ENCODE results near the gene BCAR3.

BCAR3 gene

DNA sequence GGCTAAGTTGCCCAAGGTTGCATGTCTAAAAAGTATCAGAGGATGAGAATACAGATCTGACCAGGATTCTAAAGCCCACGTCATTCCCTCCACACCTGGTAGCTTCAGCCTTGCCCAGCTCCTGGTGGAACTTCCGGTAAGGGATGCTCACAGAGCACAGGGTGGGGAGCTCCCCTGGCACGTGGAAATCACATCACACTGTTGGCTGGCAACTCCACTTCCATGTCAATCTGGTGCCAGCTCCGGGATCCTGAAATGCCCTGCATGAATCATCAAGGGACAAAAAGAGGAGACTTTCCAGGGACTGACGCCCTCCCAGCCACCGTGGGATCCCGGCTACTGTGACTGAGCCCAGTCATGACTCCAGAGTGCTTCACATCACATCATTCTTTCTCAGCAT is 12.4 kb upstream of the BCAR3 start:
- Histone ChIP-seq H3K27ac (ENCODE audit: low read depth, low read length) (no peak overlapping the region), H3K9me3 (ENCODE audit: low read length) (no peaks in the 10 kb centered on the region)

DNA sequence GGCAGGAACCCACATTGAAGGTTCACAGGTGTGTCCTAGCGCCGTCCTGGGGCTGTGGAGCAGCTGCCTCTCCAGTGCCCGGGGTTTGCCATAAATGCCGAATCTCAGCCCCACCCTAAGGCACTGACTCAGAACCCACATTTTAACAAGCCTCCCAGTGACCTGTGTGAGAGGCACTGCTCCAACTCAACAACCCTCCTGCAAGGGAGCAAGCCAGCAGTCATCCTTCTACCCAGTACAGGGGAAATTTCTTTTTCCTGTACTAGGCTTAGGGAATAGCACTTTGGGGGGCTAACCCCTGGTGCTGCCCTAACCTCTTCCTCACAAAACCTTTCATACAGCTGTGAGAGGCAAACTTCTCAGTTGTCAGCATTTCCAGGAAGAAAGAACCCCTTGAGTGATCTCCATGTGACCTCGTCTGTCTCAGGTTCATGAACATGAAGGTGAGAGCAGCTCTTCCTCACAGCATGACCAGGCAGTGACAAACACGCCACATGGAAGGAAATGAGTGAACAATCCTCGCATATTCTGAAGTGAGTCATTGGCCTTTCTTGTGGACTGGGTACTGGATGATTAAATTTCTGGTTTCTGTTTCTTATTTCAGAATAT is 11.4 kb upstream of the BCAR3 start:
- H3K4me1 ChIP-seq (ENCODE audit: insufficient read depth, low read length) = peaks cover 19% of the 10 kb centered on the region
- no peak overlapping the region for H3K27ac ChIP-seq (ENCODE audit: low read depth, low read length)
- no peaks in the 10 kb centered on the region for H3K9me3 ChIP-seq (ENCODE audit: low read length)
- no peaks in the 10 kb centered on the region for H3K36me3 ChIP-seq (ENCODE audit: insufficient read depth, low read length)
- H3K9ac ChIP-seq (ENCODE audit: low read length) = no peak overlapping the region
- no peaks in the 10 kb centered on the region for H3K27me3 ChIP-seq (ENCODE audit: control insufficient read depth in 1 of 2, insufficient read depth in 2 of 2, low read length in 2 of 2)
- no peak overlapping the region for H3K4me3 ChIP-seq (ENCODE audit: low read depth in 1 of 2, low read length in 2 of 2)

More for the DNA sequence above, 12.4 kb upstream of the BCAR3 start:
- Histone ChIP-seq H3K4me1 (ENCODE audit: insufficient read depth, low read length) (peaks cover 19% of the 10 kb centered on the region), H3K27me3 (ENCODE audit: control insufficient read depth in 1 of 2, insufficient read depth in 2 of 2, low read length in 2 of 2) (no peaks in the 10 kb centered on the region), H3K4me3 (ENCODE audit: low read depth in 1 of 2, low read length in 2 of 2) (no peak overlapping the region), H3K36me3 (ENCODE audit: insufficient read depth, low read length) (no peaks in the 10 kb centered on the region), H3K9ac (ENCODE audit: low read length) (no peak overlapping the region)

DNA sequence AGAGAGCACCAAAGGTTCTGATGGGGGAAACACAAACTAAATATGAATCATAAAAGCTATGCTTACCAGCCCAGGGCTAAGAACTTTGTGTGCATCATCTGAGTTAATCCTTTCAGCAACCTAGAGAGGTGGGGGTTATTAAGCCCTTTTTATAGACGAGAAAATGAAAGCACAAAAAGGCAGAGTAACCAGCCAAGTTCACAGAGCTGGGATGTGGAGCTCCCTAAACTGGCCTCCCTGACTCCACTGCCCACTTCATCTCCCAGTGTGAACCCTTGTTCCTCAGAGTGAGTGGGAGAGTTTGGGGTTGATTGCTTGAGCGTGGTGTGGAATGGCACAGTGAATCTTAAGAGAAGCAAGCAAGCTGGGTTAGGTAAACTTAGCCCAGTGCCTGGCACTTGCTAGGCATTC is 10.8 kb upstream of the BCAR3 start:
- H3K9me3 ChIP-seq (ENCODE audit: low read length) = no peaks in the 10 kb centered on the region
- H3K4me1 ChIP-seq (ENCODE audit: insufficient read depth, low read length) = peaks cover 19% of the 10 kb centered on the region
- H3K9ac ChIP-seq (ENCODE audit: low read length) = no peak overlapping the region
- no peaks in the 10 kb centered on the region for H3K27me3 ChIP-seq (ENCODE audit: control insufficient read depth in 1 of 2, insufficient read depth in 2 of 2, low read length in 2 of 2)
- H3K27ac ChIP-seq (ENCODE audit: low read depth, low read length) = peak overlapping the region; percentile 23
- H3K36me3 ChIP-seq (ENCODE audit: insufficient read depth, low read length) = no peaks in the 10 kb centered on the region
- no peak overlapping the region for H3K4me3 ChIP-seq (ENCODE audit: low read depth in 1 of 2, low read length in 2 of 2)

DNA sequence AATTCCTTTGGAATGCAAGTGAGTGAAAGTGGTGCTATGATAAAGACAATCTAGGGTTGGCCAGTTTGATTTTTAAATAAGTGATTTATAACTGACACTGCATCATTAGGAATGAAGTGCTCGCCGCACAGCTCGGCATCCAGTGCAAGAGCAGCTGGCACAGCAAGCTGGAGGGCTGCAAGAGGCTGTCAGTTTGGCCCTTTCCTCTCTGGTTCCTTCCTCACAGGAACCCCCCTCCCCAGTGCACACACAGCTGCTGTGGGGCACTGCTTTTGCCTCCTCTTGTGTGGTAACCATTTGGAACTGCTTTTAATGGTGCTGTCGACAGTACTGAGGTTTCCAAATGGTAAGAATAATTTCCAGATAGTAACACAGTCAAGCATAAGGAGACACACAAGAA is 10.4 kb upstream of the BCAR3 start:
- H3K27ac ChIP-seq (ENCODE audit: low read depth, low read length) = peak overlapping the region; percentile 23
- H3K9ac ChIP-seq (ENCODE audit: low read length) = no peak overlapping the region
- H3K9me3 ChIP-seq (ENCODE audit: low read length) = no peaks in the 10 kb centered on the region
- no peaks in the 10 kb centered on the region for H3K36me3 ChIP-seq (ENCODE audit: insufficient read depth, low read length)
- H3K4me3 ChIP-seq (ENCODE audit: low read depth in 1 of 2, low read length in 2 of 2) = no peak overlapping the region
- H3K4me1 ChIP-seq (ENCODE audit: insufficient read depth, low read length) = peaks cover 19% of the 10 kb centered on the region
- H3K27me3 ChIP-seq (ENCODE audit: control insufficient read depth in 1 of 2, insufficient read depth in 2 of 2, low read length in 2 of 2) = no peaks in the 10 kb centered on the region

DNA sequence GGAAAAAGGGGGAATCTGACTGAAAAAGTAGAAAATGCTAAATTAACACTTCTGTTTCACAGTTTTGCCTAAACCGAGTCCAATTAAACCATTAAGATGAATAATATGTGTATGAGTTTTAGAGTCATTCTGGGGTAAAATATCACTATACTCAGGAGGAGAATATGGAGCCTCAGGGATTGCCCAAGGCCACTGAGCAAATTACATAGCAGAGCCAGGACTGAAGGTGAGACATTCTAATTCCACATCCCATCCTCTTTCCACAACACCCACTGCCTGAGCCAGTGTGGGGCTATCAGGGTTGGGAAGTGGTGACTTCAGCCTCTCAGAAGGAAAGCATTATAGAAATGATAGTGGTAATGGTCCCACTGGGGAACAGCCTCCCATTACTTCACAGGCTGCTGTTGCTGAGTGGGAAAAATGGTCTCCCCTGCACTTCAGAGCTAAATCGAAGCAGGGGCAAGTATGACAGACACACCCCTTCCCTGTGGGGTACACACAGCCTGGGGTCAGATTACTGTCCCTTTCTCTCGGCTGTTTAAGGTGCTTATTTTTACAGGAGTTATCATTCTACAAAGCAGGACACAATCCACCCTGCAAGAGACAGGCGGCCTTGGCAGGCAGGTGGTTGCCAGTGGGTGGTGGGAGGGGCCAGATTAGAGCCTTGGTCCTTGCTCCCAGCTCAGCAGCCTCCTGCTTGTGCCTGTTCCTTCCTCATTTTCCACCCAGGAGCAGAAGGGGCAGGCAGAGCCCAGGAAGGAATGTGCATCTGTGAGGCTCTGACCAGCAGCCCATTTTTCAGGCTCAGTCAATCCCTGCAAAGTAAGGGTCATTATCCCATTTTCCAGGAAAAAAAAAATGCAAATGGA is 9.5 kb upstream of the BCAR3 start:
- no peaks in the 10 kb centered on the region for H3K9me3 ChIP-seq (ENCODE audit: low read length)
- H3K4me1 ChIP-seq (ENCODE audit: insufficient read depth, low read length) = peaks cover 19% of the 10 kb centered on the region
- H3K36me3 ChIP-seq (ENCODE audit: insufficient read depth, low read length) = no peaks in the 10 kb centered on the region
- no peak overlapping the region for H3K27ac ChIP-seq (ENCODE audit: low read depth, low read length)
- H3K9ac ChIP-seq (ENCODE audit: low read length) = no peak overlapping the region
- no peak overlapping the region for H3K4me3 ChIP-seq (ENCODE audit: low read depth in 1 of 2, low read length in 2 of 2)
- no peaks in the 10 kb centered on the region for H3K27me3 ChIP-seq (ENCODE audit: control insufficient read depth in 1 of 2, insufficient read depth in 2 of 2, low read length in 2 of 2)

DNA sequence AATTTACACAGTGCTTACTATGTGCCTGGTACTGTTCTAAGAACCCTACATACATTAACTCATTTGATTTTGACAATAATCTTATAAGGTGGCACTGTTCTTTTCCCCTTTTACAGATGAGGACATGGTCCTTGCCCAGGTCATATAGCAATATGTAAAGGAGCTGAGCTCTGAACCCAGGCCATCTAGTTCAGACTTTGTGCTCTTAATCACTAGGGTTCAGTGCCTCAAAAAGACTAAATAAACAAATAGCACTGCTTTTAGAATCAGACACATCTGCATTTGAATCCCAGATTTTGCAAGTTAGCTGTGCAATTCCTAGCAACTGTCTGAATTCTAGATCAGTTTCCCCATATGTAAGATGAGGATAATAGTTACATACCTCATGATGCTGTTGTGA is 8.7 kb upstream of the BCAR3 start:
- Histone ChIP-seq H3K36me3 (ENCODE audit: insufficient read depth, low read length) (no peaks in the 10 kb centered on the region), H3K27ac (ENCODE audit: low read depth, low read length) (no peak overlapping the region), H3K4me3 (ENCODE audit: low read depth in 1 of 2, low read length in 2 of 2) (no peak overlapping the region), H3K9ac (ENCODE audit: low read length) (no peak overlapping the region), H3K4me1 (ENCODE audit: insufficient read depth, low read length) (peaks cover 19% of the 10 kb centered on the region), H3K27me3 (ENCODE audit: control insufficient read depth in 1 of 2, insufficient read depth in 2 of 2, low read length in 2 of 2) (no peaks in the 10 kb centered on the region), H3K9me3 (ENCODE audit: low read length) (no peaks in the 10 kb centered on the region)

DNA sequence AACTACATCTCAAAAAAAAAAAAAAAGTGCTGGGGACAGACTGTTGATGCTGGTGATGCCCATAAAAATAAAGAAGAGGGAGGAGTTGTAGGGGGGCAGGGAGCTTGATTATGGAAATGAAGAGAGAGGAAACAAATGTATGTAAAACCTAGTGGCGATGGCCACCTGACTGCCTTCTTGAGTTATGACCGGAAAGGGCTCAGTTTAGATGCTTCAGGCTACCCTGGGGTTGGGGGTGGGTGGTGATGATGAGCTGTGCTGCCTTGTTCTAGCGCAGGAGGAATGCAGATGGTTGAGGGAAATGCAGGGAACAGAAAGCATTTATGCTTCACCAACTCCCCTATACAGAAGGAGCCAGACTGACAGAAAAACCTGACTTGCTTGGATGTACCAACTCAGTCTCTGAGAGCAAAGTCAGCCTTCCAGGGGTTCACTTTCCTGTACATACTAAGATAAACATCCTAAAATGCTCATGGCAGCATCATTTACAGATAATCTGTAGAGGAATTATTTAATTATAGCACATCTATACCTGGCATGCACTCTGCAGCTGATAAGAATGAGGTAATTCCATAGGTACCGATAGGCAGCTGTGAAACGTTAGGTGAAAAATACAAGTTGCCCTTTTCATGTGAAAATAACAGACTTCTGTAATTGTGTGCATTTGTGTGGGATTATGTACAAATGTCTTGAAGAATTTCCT is 8.0 kb upstream of the BCAR3 start:
- H3K4me3 ChIP-seq (ENCODE audit: low read depth in 1 of 2, low read length in 2 of 2) = no peak overlapping the region
- no peaks in the 10 kb centered on the region for H3K27me3 ChIP-seq (ENCODE audit: control insufficient read depth in 1 of 2, insufficient read depth in 2 of 2, low read length in 2 of 2)
- no peaks in the 10 kb centered on the region for H3K9me3 ChIP-seq (ENCODE audit: low read length)
- no peak overlapping the region for H3K27ac ChIP-seq (ENCODE audit: low read depth, low read length)
- no peaks in the 10 kb centered on the region for H3K36me3 ChIP-seq (ENCODE audit: insufficient read depth, low read length)
- peaks cover 19% of the 10 kb centered on the region for H3K4me1 ChIP-seq (ENCODE audit: insufficient read depth, low read length)
- no peak overlapping the region for H3K9ac ChIP-seq (ENCODE audit: low read length)

DNA sequence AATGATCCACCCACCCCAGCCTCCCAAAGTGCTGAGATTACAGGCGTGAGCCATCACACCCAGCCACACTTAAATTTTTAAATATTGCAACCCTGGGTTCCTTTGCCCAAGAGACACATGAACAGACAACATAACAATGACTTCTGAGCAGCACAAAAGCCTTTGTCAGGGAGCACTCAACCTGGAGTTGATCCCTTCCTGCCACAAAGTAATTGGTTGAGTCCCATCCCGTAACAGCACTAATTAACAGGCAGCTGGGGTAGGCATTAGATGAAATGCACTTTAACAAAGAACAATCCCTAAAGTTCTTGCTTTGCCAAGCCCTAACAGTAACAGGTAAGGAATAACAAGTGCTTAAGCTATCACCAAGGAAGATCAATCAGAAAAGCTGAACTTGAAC is 5.9 kb upstream of the BCAR3 start:
- no peak overlapping the region for H3K27ac ChIP-seq (ENCODE audit: low read depth, low read length)
- H3K4me1 ChIP-seq (ENCODE audit: insufficient read depth, low read length) = peaks cover 10% of the 10 kb centered on the region
- H3K9ac ChIP-seq (ENCODE audit: low read length) = no peak overlapping the region
- H3K9me3 ChIP-seq (ENCODE audit: low read length) = no peaks in the 10 kb centered on the region
- no peaks in the 10 kb centered on the region for H3K36me3 ChIP-seq (ENCODE audit: insufficient read depth, low read length)
- no peaks in the 10 kb centered on the region for H3K27me3 ChIP-seq (ENCODE audit: control insufficient read depth in 1 of 2, insufficient read depth in 2 of 2, low read length in 2 of 2)
- no peak overlapping the region for H3K4me3 ChIP-seq (ENCODE audit: low read depth in 1 of 2, low read length in 2 of 2)

DNA sequence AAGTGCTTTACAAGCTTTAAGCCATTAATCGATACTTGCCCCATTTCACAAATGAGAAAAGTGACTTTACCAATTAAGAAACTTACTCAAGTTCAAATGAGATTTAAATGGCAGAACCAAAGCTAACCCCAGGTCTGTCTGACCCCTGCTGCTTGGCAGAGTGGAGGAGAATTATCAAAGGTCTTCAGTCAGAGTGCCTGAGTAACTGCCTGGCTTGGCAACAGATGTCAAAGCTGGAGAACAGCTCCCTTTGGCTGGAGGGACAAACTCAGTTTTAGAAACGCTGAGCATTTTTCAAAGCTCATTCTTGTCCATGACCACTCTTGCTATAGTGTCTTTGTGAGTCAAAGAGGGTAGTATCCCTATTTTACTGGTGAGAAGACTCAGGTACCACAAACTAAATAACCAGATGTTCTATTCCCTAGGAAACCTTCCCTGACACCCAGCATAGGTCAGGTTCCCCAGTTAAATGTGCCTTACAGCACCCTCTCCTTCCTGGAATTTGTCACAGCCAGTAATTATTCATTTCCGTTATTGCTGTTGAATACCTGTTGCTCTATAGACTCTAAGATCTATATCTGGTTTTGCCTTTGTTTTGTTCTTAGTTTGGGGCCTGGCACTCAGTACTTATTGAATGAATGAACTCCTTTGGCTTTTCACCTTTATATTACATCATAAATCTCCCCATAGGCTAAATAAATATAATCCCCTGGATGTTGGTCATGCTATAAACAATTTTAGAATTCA is 5.0 kb upstream of the BCAR3 start:
- Histone ChIP-seq H3K9me3 (ENCODE audit: low read length) (no peaks in the 10 kb centered on the region), H3K9ac (ENCODE audit: low read length) (no peak overlapping the region), H3K4me3 (ENCODE audit: low read depth in 1 of 2, low read length in 2 of 2) (no peak overlapping the region), H3K27me3 (ENCODE audit: control insufficient read depth in 1 of 2, insufficient read depth in 2 of 2, low read length in 2 of 2) (no peaks in the 10 kb centered on the region), H3K27ac (ENCODE audit: low read depth, low read length) (no peak overlapping the region), H3K36me3 (ENCODE audit: insufficient read depth, low read length) (no peaks in the 10 kb centered on the region), H3K4me1 (ENCODE audit: insufficient read depth, low read length) (peaks cover 8% of the 10 kb centered on the region)

DNA sequence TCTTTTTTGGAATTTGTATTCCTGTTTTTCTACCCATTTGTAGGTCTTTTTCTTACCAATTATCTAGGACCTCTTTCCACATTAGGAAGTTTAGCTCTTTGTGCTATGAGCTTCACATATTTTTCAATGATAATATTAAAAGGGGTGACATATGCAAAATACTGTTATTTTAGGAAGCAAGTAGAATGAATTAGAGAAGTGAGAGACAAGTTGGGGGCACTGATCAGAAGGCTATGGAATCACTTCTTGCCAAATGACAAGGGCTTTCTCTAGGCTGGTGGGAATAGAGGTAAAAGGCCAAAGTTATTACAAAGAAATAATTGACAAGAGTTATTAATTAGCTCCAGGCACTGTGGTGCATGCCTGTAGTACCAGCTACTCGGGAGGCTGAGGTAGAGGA is 4.3 kb upstream of the BCAR3 start:
- Histone ChIP-seq H3K27ac (ENCODE audit: low read depth, low read length) (no peak overlapping the region), H3K4me1 (ENCODE audit: insufficient read depth, low read length) (peaks cover 6% of the 10 kb centered on the region), H3K27me3 (ENCODE audit: control insufficient read depth in 1 of 2, insufficient read depth in 2 of 2, low read length in 2 of 2) (no peaks in the 10 kb centered on the region), H3K36me3 (ENCODE audit: insufficient read depth, low read length) (no peaks in the 10 kb centered on the region), H3K9me3 (ENCODE audit: low read length) (no peaks in the 10 kb centered on the region), H3K4me3 (ENCODE audit: low read depth in 1 of 2, low read length in 2 of 2) (no peak overlapping the region), H3K9ac (ENCODE audit: low read length) (no peak overlapping the region)

DNA sequence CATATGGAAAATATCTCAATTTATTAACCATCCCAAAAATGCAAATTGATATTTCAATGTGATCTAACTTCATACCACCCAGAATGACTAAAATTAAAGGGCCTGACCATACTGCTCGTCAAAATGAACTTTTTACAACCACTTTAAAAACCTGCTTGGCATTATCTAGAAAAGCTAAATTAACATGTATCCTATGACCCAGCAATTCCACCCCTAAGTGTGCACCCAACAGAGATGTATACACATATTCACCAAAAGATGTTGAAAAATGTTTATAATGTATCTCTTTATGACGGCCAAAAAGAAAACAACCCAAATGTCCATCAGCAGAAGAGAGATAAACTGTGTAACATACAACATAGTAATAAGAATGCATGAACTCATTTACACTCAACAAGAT is 1.6 kb upstream of the BCAR3 start:
- Histone ChIP-seq H3K4me1 (ENCODE audit: insufficient read depth, low read length) (peaks cover 13% of the 10 kb centered on the region), H3K27ac (ENCODE audit: low read depth, low read length) (no peak overlapping the region), H3K9ac (ENCODE audit: low read length) (no peak overlapping the region), H3K27me3 (ENCODE audit: control insufficient read depth in 1 of 2, insufficient read depth in 2 of 2, low read length in 2 of 2) (no peaks in the 10 kb centered on the region), H3K4me3 (ENCODE audit: low read depth in 1 of 2, low read length in 2 of 2) (no peak overlapping the region), H3K9me3 (ENCODE audit: low read length) (no peaks in the 10 kb centered on the region), H3K36me3 (ENCODE audit: insufficient read depth, low read length) (no peaks in the 10 kb centered on the region)

All from muscle layer of colon (tissue), 2 donors.